Breast epithelium (tissue), 4 donors: ENCODE measurements around the gene FANCC. TPM values are rescaled to one million over a fixed set of nuclear protein-coding genes. Genes with fewer than 3 reads are reported as not detected.
A peak's percentile ranks its signal among the peaks of the same experiment; 100 is the strongest.

Experiments
- DNase-seq, 2 donors: peaks; one replicate each; pipeline ENCODE4 v3.0.0-alpha.2; 2019; ENCODE audit warnings: low spot score in 2 of 2
- H3K27ac ChIP-seq, 2 donors: fragments of 200-600 bp; sonication (generic) in 1 of 2; one replicate each; pipeline ENCODE4 v1.5.1; 2016 to 2019; ENCODE audit warnings: mild to moderate bottlenecking in 1 of 2
- H3K27me3 ChIP-seq, 2 donors: fragments of 200-600 bp; sonication (generic) in 1 of 2; one replicate each; pipeline versions ENCODE4 v1.5.1 to v1.6.0; 2017 to 2019; ENCODE audit warnings: control low read depth in 1 of 2, mild to moderate bottlenecking in 1 of 2
- H3K36me3 ChIP-seq: fragments of 200-600 bp; one replicate; pipeline ENCODE4 v1.5.1; 2019
- H3K4me1 ChIP-seq, 2 donors: fragments of 200-600 bp; sonication (generic); one replicate each; pipeline ENCODE4 v1.5.1; 2016 to 2019; ENCODE audit warnings: control low read depth in 1 of 2
- H3K4me3 ChIP-seq, 3 donors: fragments of 200-600 bp; sonication (generic); 1 replicate in 2 of 3; 2 replicates in 1 of 3; pipeline ENCODE4 v1.5.1; 2016 to 2019; ENCODE audit warnings: mild to moderate bottlenecking in 3 of 3, moderate library complexity in 2 of 3
- H3K9me3 ChIP-seq, 2 donors: fragments of 200-600 bp; sonication (generic) in 1 of 2; one replicate each; pipeline ENCODE4 v1.5.1; 2016 to 2019; ENCODE audit warnings: control low read depth in 1 of 2
- CTCF ChIP-seq, 3 donors: fragments of 450-650 bp; IDR thresholded peaks; one replicate each; pipeline ENCODE4 v1.5.1; 2016 to 2017; ENCODE audit warnings: antibody characterized with exemption in 3 of 3, mild to moderate bottlenecking in 3 of 3, moderate library complexity in 3 of 3
- POLR2A ChIP-seq: fragments of 450-650 bp; IDR thresholded peaks from one replicate; pipeline ENCODE4 v1.6.1; 2016; ENCODE audit warnings: antibody characterized with exemption, mild to moderate bottlenecking, moderate library complexity
- POLR2AphosphoS5 ChIP-seq, 3 donors: sonication (generic); formaldehyde crosslinking; IDR thresholded peaks; one replicate each; pipeline ENCODE4 v1.6.1; 2017; ENCODE audit warnings: antibody characterized with exemption in 3 of 3
- intact Hi-C: fragments of 100-400 bp; cut with DNase I; formaldehyde crosslinking; loops from one replicate; pipeline ENCODE4 v1.15.1; 2023; ENCODE audit warnings: low total_unique reads
- total RNA-seq, 3 donors: library from RNA; depleted of rRNA; stranded (reverse); fragments of >200 nt; gene quantifications; one replicate each; pipeline ENCODE4 v1.1.0, GENCODE V29; 2016

The FANCC gene
- total RNA-seq, 3 donors from 2014 or later = 4.2 to 11.4 (median 9.2) TPM

GRCh38 chr9:95107976-95108375 is 209.5 kb downstream of the FANCC start:
- TF ChIP-seq POLR2AphosphoS5 (IDR thresholded peaks at IDR 0.05) (no peak), POLR2A (no peak), CTCF (IDR thresholded peaks at IDR 0.05) (no peak)
- intact Hi-C loops = no loop called here
- no peaks in the 10 kb centered on the region for H3K4me1 ChIP-seq
- no peaks in the 10 kb centered on the region for H3K36me3 ChIP-seq
- H3K9me3 ChIP-seq = no peaks in the 10 kb centered on the region
- no peak for DNase-seq
- no peak overlapping the region for H3K27ac ChIP-seq
- H3K4me3 ChIP-seq = no peak overlapping the region
- no peaks in the 10 kb centered on the region for H3K27me3 ChIP-seq

- no peaks in the 10 kb centered on the region for H3K27me3 ChIP-seq
- no peaks in the 10 kb centered on the region for H3K4me1 ChIP-seq
- intact Hi-C loops = no loop called here
- no peak overlapping the region for H3K27ac ChIP-seq
- TF ChIP-seq POLR2A (no peak), CTCF (IDR thresholded peaks at IDR 0.05) (no peak), POLR2AphosphoS5 (IDR thresholded peaks at IDR 0.05) (no peak)
- no peaks in the 10 kb centered on the region for H3K9me3 ChIP-seq
- H3K4me3 ChIP-seq = no peak overlapping the region
- peak in 1 of 2 donors; percentile 46 for DNase-seq
- H3K36me3 ChIP-seq = no peaks in the 10 kb centered on the region
Observed at GRCh38 chr9:95107001-95107749, 210.3 kb downstream of the FANCC start.

- intact Hi-C loops = no loop called here
- DNase-seq = peak in 1 of 2 donors; percentile 36
- Histone ChIP-seq H3K9me3 (no peaks in the 10 kb centered on the region), H3K4me3 (no peak overlapping the region), H3K27ac (no peak overlapping the region), H3K27me3 (no peaks in the 10 kb centered on the region), H3K36me3 (no peaks in the 10 kb centered on the region), H3K4me1 (no peaks in the 10 kb centered on the region)
- TF ChIP-seq POLR2AphosphoS5 (IDR thresholded peaks at IDR 0.05) (no peak), CTCF (IDR thresholded peaks at IDR 0.05) (no peak), POLR2A (no peak)
Observed at GRCh38 chr9:95105519-95106287, 211.8 kb downstream of the FANCC start.

- intact Hi-C loops = no loop called here
- DNase-seq = no peak
- no peak for TF ChIP-seq POLR2AphosphoS5 (IDR thresholded peaks at IDR 0.05)
- H3K27me3 ChIP-seq = no peaks in the 10 kb centered on the region
- H3K4me1 ChIP-seq = no peaks in the 10 kb centered on the region
- no peak overlapping the region for H3K4me3 ChIP-seq
- no peaks in the 10 kb centered on the region for H3K9me3 ChIP-seq
- no peaks in the 10 kb centered on the region for H3K36me3 ChIP-seq
- no peak overlapping the region for H3K27ac ChIP-seq
Observed at GRCh38 chr9:95104980-95105379, 212.5 kb downstream of the FANCC start.

GRCh38 chr9:95104581-95104960 is 212.9 kb downstream of the FANCC start:
- Histone ChIP-seq H3K27me3 (no peaks in the 10 kb centered on the region), H3K9me3 (no peaks in the 10 kb centered on the region), H3K4me3 (no peak overlapping the region), H3K27ac (no peak overlapping the region), H3K4me1 (no peaks in the 10 kb centered on the region), H3K36me3 (no peaks in the 10 kb centered on the region)
- DNase-seq = no peak
- TF ChIP-seq POLR2A = no peak
- TF ChIP-seq CTCF (IDR thresholded peaks at IDR 0.05) = no peak
- intact Hi-C loops = no loop called here
